ENCODE measurements around the gene MVD.

Gene MVD

GRCh38 chr16:88687254-88687576, 24.3 kb upstream of the MVD start:
- no peak for DNase-seq (ENCODE audit: low spot score)
- TF ChIP-seq CTCF (IDR thresholded peaks at IDR 0.05; ENCODE audit: extremely low read depth, insufficient read depth, missing control alignments), result no peak
- in situ Hi-C loops (cut with MboI; ENCODE audit: low pct_unique_long_range_greater_than_20kb, low sequenced_read_pairs, unreplicated experiment), result no loop called here

DNA sequence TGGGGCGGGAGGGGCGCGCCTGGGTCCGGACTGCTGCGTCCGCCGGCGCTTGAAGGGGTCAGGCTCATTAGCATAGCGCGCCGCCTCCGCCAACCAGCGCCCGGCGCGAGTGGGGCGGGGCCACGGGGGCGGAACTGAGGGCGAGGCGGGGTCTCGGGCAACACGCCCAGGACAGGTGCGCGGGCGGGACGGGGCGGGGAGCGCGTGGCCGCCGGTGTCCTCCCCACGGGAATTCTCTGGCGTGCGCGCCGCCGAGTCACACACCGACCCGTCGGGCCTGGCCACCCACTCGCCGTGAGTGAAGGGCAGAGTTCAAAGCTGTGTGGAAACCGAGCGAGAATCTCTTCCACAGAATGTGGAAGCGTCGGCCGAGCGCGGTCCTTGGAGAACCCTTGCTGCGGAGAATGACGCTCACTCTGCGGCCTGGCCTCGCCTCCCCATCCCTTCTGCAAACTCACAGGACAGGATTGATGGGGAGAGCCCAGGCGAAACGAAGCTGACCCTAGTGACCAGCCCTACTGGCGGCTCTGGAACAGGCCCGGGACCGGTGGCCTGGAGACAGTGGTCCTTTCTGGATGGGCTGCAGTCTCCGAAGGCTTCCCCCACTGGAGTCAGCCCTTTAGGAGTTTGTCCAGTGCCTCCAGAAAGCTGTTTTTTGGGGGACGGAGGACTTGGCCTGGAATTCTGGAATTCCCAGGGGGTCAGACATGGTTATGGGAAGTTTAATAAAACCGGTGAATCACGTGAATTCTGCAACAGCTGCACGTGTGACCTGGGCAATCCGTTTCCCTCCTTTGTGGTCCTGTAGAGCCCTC, 23.8 kb upstream of the MVD start, which contains the start of gene SNAI3:
SNAI3 (minus strand) TSS at position 69 of the 815 bp plus-strand sequence. CDS start 101 bp downstream, outside the sequence.
- DNase-seq (ENCODE audit: low spot score), result peak; percentile 98
- no peak for TF ChIP-seq CTCF (IDR thresholded peaks at IDR 0.05; ENCODE audit: extremely low read depth, insufficient read depth, missing control alignments)
- in situ Hi-C loops (cut with MboI; ENCODE audit: low pct_unique_long_range_greater_than_20kb, low sequenced_read_pairs, unreplicated experiment), result no loop called here

- peak; percentile 60 for DNase-seq (ENCODE audit: low spot score)
- no peak for TF ChIP-seq CTCF (IDR thresholded peaks at IDR 0.05; ENCODE audit: extremely low read depth, insufficient read depth, missing control alignments)
- in situ Hi-C loops (cut with MboI; ENCODE audit: low pct_unique_long_range_greater_than_20kb, low sequenced_read_pairs, unreplicated experiment), result no loop called here
Measured at GRCh38 chr16:88686062-88686438, 23.2 kb upstream of the MVD start.

- TF ChIP-seq CTCF (IDR thresholded peaks at IDR 0.05; ENCODE audit: extremely low read depth, insufficient read depth, missing control alignments), result peak; percentile 61
- peak; percentile 71 for DNase-seq (ENCODE audit: low spot score)
- in situ Hi-C loops (cut with MboI; ENCODE audit: low pct_unique_long_range_greater_than_20kb, low sequenced_read_pairs, unreplicated experiment), result no loop called here
Measured at GRCh38 chr16:88685156-88686061, 22.5 kb upstream of the MVD start.

DNA sequence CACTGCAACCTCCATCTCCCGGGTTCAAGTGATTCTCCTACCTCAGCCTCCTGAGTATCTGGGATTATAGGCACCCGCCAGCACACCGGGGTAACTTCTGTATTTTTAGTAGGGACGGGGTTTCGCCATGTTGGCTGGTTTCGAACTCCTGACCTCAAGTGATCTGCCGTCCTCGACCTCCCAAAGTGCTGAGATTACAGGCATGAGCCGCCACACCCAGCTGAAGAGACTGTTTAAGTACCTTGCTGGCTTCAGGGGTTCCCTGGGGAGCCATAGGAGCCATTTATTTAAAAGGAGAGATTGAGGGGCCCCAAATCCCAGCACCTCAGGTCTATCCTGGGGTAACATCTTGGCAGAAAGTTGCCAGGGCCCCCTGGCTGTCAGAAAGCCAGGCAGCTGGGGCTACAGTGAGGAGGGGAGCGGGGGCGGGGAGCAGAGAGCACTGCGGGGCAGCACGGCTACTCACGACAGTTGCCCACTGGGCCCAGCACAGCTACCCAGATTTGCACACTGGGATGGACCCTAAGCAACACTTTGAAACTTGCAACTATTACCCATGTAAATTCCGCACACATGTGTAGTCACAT, 21.8 kb upstream of the MVD start:
- in situ Hi-C loops (cut with MboI; ENCODE audit: low pct_unique_long_range_greater_than_20kb, low sequenced_read_pairs, unreplicated experiment), result no loop called here
- DNase-seq (ENCODE audit: low spot score), result no peak
- no peak for TF ChIP-seq CTCF (IDR thresholded peaks at IDR 0.05; ENCODE audit: extremely low read depth, insufficient read depth, missing control alignments)

- in situ Hi-C loops (cut with MboI; ENCODE audit: low pct_unique_long_range_greater_than_20kb, low sequenced_read_pairs, unreplicated experiment), result no loop called here
- DNase-seq (ENCODE audit: low spot score), result peak; percentile 93
- no peak for TF ChIP-seq CTCF (IDR thresholded peaks at IDR 0.05; ENCODE audit: extremely low read depth, insufficient read depth, missing control alignments)
Measured at GRCh38 chr16:88681709-88682451, 19.0 kb upstream of the MVD start.

All from GM13977 (cell line).